ENCODE data around the gene CSNK2B.

Gene CSNK2B

DNA sequence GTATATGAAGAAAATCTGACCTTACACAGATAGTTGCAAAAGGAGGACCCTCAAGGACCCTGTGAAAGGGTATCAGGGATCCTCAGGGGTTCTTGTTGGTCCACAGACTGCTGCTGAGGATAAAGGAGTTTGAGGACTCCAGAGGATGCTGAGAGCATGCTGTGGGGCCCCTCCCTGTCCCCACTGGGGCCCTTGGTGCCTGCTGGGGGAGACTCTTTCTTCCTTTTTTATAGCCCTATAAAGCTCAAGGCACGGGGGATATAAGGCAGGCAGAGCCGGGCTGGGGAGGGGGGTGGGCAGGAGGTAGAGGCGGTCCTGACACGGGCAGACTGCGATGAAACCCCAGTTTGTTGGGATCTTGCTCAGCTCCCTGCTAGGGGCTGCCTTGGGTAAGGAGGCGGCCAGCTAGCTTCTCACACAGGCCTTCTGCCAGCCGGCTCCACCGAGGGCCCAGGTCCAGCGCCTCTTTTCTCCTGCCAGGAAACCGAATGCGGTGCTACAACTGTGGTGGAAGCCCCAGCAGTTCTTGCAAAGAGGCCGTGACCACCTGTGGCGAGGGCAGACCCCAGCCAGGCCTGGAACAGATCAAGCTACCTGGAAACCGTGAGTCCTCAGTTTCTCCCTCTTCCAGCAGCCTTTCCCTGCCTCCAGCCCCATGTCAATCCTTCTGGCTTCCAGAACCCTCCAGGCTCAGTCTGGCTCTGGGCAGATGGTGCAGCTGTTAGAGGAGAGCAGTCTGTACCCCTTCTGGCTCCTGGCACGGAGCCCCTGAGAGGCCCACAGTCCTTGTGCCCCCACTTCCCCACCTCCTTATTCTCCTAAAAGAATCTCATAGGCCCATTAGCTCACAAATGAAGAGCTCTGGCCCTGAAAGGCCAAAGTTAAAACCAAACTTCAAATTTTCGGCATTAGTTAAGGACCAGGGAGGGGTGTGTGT lies 49.4 kb downstream of the CSNK2B start, which contains the start of gene LY6G6D:
TSS of gene LY6G6D (plus strand) at position 327 of the 937 bp plus-strand sequence. CDS start at position 335, 8 bp downstream.
- no peak for DNase-seq

DNA sequence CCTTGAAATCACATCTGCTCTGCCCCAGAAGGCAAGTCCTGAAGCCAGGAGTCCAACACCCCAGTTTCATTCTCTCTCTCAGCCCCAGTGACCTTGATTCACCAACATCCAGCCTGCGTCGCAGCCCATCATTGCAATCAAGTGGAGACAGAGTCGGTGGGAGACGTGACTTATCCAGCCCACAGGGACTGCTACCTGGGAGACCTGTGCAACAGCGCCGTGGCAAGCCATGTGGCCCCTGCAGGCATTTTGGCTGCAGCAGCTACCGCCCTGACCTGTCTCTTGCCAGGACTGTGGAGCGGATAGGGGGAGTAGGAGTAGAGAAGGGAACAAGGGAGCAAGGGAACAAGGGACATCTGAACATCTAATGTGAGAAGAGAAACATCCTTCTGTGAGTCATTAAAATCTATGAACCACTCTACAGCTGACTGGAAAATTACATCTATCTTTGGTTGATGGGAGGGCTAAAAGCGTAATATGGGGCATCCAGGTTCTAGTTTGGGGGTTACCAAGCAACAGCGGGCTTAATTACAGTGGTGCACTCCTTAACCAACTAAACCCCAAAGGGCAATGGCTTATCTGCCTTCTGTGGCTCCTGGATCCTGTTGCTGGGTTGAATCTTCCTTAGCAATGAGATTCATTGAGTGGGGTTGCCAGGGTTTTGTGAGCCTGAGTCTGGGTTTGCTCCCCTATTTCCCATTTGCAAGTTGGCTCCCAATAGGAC lies 51.8 kb downstream of the CSNK2B start:
- DNase-seq = no peak

DNA sequence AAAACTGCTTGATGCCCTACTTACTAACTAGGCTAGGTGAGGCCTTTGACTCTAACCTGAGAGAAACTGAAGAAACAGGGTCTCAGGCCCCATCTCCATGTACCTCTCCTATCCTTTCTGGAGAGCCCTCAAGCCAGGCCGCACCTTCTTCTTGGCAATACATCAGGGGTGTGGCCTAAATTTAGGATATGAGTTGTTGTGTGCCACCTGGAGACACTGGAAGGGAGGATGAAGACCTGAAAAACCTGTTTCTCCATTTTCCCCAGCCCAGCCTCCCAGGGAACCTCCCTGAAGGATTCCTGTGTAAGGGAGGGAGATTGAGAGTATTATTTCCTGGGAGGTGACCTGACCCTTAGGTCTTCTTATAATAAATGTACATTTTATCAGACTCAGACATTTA lies 52.4 kb downstream of the CSNK2B start:
- no peak for DNase-seq

DNA sequence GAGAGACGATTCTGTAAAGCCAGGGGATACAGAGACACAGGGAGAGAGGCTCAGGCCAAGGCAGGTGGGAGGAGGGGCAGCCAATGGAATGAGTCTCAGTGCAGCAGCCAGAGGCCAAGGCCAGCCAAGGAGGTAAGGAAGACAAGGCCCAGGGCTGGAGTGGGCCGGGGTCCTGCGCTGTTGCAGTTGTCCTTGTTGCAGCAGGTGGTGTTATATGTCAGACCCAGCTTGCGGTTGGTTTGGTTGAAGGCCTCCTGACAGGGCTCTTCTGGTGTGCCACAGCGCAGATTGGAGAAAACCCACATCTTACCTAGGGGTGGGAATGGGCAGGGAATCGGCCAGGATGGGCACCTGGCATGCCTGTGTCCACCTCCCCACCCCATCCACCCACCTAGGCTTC lies 53.1 kb downstream of the CSNK2B start:
- DNase-seq = no peak
